Mucosa of rectum (tissue), 2 donors: ENCODE results near the gene GNAI2.

Experiments used
- H3K27ac ChIP-seq, 2 donors: one replicate each; pipeline ENCODE4 v1.7.0; 2013; ENCODE audit warnings: inconsistent platforms in 2 of 2, low read depth in 2 of 2, low read length in 2 of 2
- H3K27me3 ChIP-seq, 2 donors: one replicate each; pipeline ENCODE4 v1.7.0; 2013; ENCODE audit warnings: low read length in 2 of 2; ENCODE audit not compliant: control insufficient read depth in 2 of 2, insufficient read depth in 2 of 2
- H3K36me3 ChIP-seq, 2 donors: one replicate each; pipeline ENCODE4 v1.7.0; 2013; ENCODE audit warnings: low read length in 2 of 2; ENCODE audit not compliant: control insufficient read depth in 2 of 2, insufficient read depth in 2 of 2
- H3K4me1 ChIP-seq, 2 donors: one replicate each; pipeline ENCODE4 v1.7.0; 2013; ENCODE audit warnings: low read length in 2 of 2, mild to moderate bottlenecking in 1 of 2; ENCODE audit not compliant: control insufficient read depth in 2 of 2, insufficient read depth in 2 of 2
- H3K4me3 ChIP-seq, 2 donors: one replicate each; pipeline ENCODE4 v1.7.0; 2013; ENCODE audit warnings: low read length in 2 of 2
- H3K9ac ChIP-seq, 2 donors: one replicate each; pipeline ENCODE4 v1.7.0; 2013; ENCODE audit warnings: low read length in 2 of 2, low read depth in 1 of 2, mild to moderate bottlenecking in 1 of 2
- H3K9me3 ChIP-seq, 2 donors: one replicate each; pipeline ENCODE4 v1.7.0; 2013; ENCODE audit warnings: low read length in 2 of 2; ENCODE audit not compliant: control insufficient read depth in 2 of 2
- donor health status: healthy.
- donor health status: Normal muscosa, but diverticular disease.

The GNAI2 gene

GRCh38 chr3:50194128-50194902, 41.7 kb upstream of the GNAI2 start:
- no peak overlapping the region for H3K9ac ChIP-seq

DNA sequence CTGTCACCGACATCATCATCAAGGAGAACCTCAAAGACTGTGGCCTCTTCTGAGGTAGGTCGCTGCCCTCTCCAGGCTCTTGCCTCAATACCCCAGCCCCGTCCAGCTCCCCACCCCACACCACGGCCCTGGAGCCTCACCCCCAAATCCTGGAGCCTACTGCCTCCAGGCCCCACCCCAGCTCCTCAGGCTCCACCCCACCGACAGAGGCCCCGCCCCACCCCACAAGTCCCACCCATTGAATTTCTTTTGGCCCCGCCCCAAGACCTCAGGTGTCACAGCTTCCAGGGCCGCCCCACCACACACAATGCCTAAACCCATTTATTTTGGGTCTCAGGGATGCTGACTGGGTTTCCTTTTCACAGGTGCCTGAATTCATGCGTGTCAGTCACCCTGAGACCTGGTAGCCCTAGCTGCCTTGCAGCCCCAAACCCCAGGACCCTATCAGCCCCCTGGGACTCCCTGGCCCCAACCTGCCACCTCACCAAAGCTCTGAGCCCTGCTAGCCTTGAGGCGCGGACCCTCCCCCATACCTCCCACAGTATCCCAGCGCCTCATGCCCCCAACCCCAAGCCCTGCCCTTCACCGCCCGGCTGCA, 41.0 kb upstream of the GNAI2 start:
- H3K4me1 ChIP-seq = peaks cover 4 to 7% of the 10 kb centered on the region in 2 donors
- no peak overlapping the region for H3K9ac ChIP-seq
- no peaks in the 10 kb centered on the region for H3K9me3 ChIP-seq
- no peak overlapping the region for H3K27ac ChIP-seq
- H3K36me3 ChIP-seq = no peaks in the 10 kb centered on the region
- H3K4me3 ChIP-seq = no peak overlapping the region
- H3K27me3 ChIP-seq = peaks cover 7 to 21% of the 10 kb centered on the region in 2 donors

More at GRCh38 chr3:50194128-50194902, 41.7 kb upstream of the GNAI2 start:
- no peak overlapping the region for H3K27ac ChIP-seq
- peaks cover 4 to 7% of the 10 kb centered on the region in 2 donors for H3K4me1 ChIP-seq
- H3K9me3 ChIP-seq = no peaks in the 10 kb centered on the region
- peaks cover 7 to 21% of the 10 kb centered on the region in 2 donors for H3K27me3 ChIP-seq
- H3K4me3 ChIP-seq = peak overlapping the region in 1 of 2 donors; percentile 13
- no peaks in the 10 kb centered on the region for H3K36me3 ChIP-seq

- H3K4me3 ChIP-seq = no peak overlapping the region
- peaks cover 7 to 21% of the 10 kb centered on the region in 2 donors for H3K27me3 ChIP-seq
- H3K36me3 ChIP-seq = no peaks in the 10 kb centered on the region
- peaks cover 4 to 7% of the 10 kb centered on the region in 2 donors for H3K4me1 ChIP-seq
- no peaks in the 10 kb centered on the region for H3K9me3 ChIP-seq
- H3K9ac ChIP-seq = no peak overlapping the region
- H3K27ac ChIP-seq = no peak overlapping the region
Measured at GRCh38 chr3:50195501-50196252, 40.3 kb upstream of the GNAI2 start.

- H3K9me3 ChIP-seq = no peaks in the 10 kb centered on the region
- H3K4me3 ChIP-seq = no peak overlapping the region
- peaks cover 4 to 7% of the 10 kb centered on the region in 2 donors for H3K4me1 ChIP-seq
- no peak overlapping the region for H3K27ac ChIP-seq
- no peaks in the 10 kb centered on the region for H3K36me3 ChIP-seq
- H3K27me3 ChIP-seq = peaks cover 11 to 21% of the 10 kb centered on the region in 2 donors
- H3K9ac ChIP-seq = no peak overlapping the region
Measured at GRCh38 chr3:50196253-50196801, 39.7 kb upstream of the GNAI2 start.

GRCh38 chr3:50201573-50202315, 34.3 kb upstream of the GNAI2 start:
- Histone ChIP-seq H3K27ac (no peak overlapping the region), H3K9me3 (no peaks in the 10 kb centered on the region), H3K27me3 (peaks cover 32% of the 10 kb centered on the region in 2 donors), H3K9ac (no peak overlapping the region), H3K4me1 (peaks cover 7 to 9% of the 10 kb centered on the region in 2 donors), H3K4me3 (no peak overlapping the region), H3K36me3 (no peaks in the 10 kb centered on the region)

GRCh38 chr3:50202353-50203112, 33.5 kb upstream of the GNAI2 start:
- Histone ChIP-seq H3K9me3 (no peaks in the 10 kb centered on the region), H3K4me3 (no peak overlapping the region), H3K9ac (no peak overlapping the region), H3K36me3 (no peaks in the 10 kb centered on the region), H3K4me1 (peaks cover 7 to 9% of the 10 kb centered on the region in 2 donors), H3K27ac (no peak overlapping the region), H3K27me3 (peaks cover 33% of the 10 kb centered on the region in 2 donors)

- H3K36me3 ChIP-seq = no peaks in the 10 kb centered on the region
- H3K9ac ChIP-seq = no peak overlapping the region
- no peak overlapping the region for H3K27ac ChIP-seq
- no peak overlapping the region for H3K4me3 ChIP-seq
- H3K4me1 ChIP-seq = peaks cover 7 to 9% of the 10 kb centered on the region in 2 donors
- H3K9me3 ChIP-seq = no peaks in the 10 kb centered on the region
- H3K27me3 ChIP-seq = peaks cover 33% of the 10 kb centered on the region in 2 donors
Measured at GRCh38 chr3:50203113-50203808, 32.7 kb upstream of the GNAI2 start.

GRCh38 chr3:50203809-50204803, 31.9 kb upstream of the GNAI2 start:
- H3K9me3 ChIP-seq = no peaks in the 10 kb centered on the region
- H3K4me3 ChIP-seq = no peak overlapping the region
- peaks cover 33% of the 10 kb centered on the region in 2 donors for H3K27me3 ChIP-seq
- peaks cover 7 to 9% of the 10 kb centered on the region in 2 donors for H3K4me1 ChIP-seq
- H3K36me3 ChIP-seq = no peaks in the 10 kb centered on the region
- H3K9ac ChIP-seq = no peak overlapping the region
- no peak overlapping the region for H3K27ac ChIP-seq
